HCT116 (cell line): Measurements from ENCODE around the gene ST3GAL6. TPM values are rescaled to one million over a fixed set of nuclear protein-coding genes. Genes with fewer than 3 reads are reported as not detected.

Experiments used
- ATAC-seq: fragments of 200-7000 bp; cut with Tn5 transposase; 2 replicates; pipeline ENCODE4 v1.9.1; 2020; ENCODE audit warnings: mild to moderate bottlenecking, moderate library complexity
- BruUV-seq: library from RNA; stranded (reverse); fragments of 400-500 nt; replicated peaks from 2 replicates; lab custom pipeline; 2021; lab: Mats Ljungman, UMichigan
- CTCF ChIA-PET: fragments of 300-600 bp; sonication (Branson Sonifier 250); formaldehyde crosslinking; loops from one replicate; lab custom pipeline; 2021; ENCODE audit warnings: antibody characterized with exemption; lab: Charles Lee
- POLR2A ChIA-PET: fragments of 300-600, 350-600 bp; sonication (Branson Sonifier 250); formaldehyde crosslinking; loops from one replicate; lab custom pipeline; 2021; ENCODE audit warnings: antibody characterized with exemption; lab: Charles Lee
- RAD21 ChIA-PET, 2 experiments: fragments of 300-600 bp; sonication (Branson Sonifier 250); formaldehyde crosslinking; loops; one replicate each; lab custom pipeline; 2023; ENCODE audit warnings: low total read pairs in 2 of 2; ENCODE audit not compliant: uncharacterized antibody in 2 of 2, unreplicated experiment in 2 of 2, low non-redundant PET in 1 of 2; lab: Charles Lee
- DNase-seq: peaks from one replicate; pipeline ENCODE4 v3.0.0-alpha.2; 2010; ENCODE audit warnings: low read depth, low spot score
- H2AFZ ChIP-seq: fragments of 200-600 bp; shearing (Covaris generic), sonication (generic); 2 replicates; pipeline ENCODE4 v1.6.1; 2017; ENCODE audit warnings: low read depth, mixed run types, mixed read lengths, antibody characterized with exemption, low read length; ENCODE audit not compliant: poor library complexity, severe bottlenecking
- H3K27ac ChIP-seq: 2 replicates; pipeline ENCODE4 v1.5.1; 2012; ENCODE audit warnings: low read depth, low read length
- H3K27me3 ChIP-seq: fragments of 200-600 bp; sonication (generic); 2 replicates; pipeline ENCODE4 v1.6.1; 2016; ENCODE audit warnings: mixed run types, low read length, mixed read lengths; ENCODE audit not compliant: insufficient read depth
- H3K36me3 ChIP-seq, 2 experiments: fragments of 200-500 bp in 1 of 2; fragments of 200-600 bp in 1 of 2; sonication (Bioruptor generic) in 1 of 2; sonication (generic) in 1 of 2; 2 replicates each; pipeline versions ENCODE4 v1.5.1 to v1.6.1; 2014 to 2016; ENCODE audit warnings: low read length in 2 of 2, inconsistent platforms in 1 of 2, mixed read lengths in 1 of 2, mixed run types in 1 of 2; ENCODE audit not compliant: insufficient read depth in 2 of 2, control insufficient read depth in 1 of 2
- H3K4me1 ChIP-seq, 2 experiments: fragments of 200-600 bp in 1 of 2; sonication (generic) in 1 of 2; 2 replicates each; pipeline versions ENCODE4 v1.5.1 to v1.6.1; 2012 to 2017; ENCODE audit warnings: low read length in 2 of 2, inconsistent platforms in 1 of 2, mild to moderate bottlenecking in 1 of 2, mixed read lengths in 1 of 2, mixed run types in 1 of 2, moderate library complexity in 1 of 2; ENCODE audit not compliant: insufficient read depth in 2 of 2, control insufficient read depth in 1 of 2
- H3K4me2 ChIP-seq: fragments of 200-600 bp; sonication (generic); 2 replicates; pipeline ENCODE4 v1.6.1; 2017; ENCODE audit warnings: mixed run types, low read length, mixed read lengths
- H3K4me3 ChIP-seq, 2 experiments: fragments of 200-600 bp in 1 of 2; sonication (generic) in 1 of 2; replicated peaks in 1 of 2; 2 replicates each; pipeline ENCODE4 v1.5.1; 2011 to 2016; ENCODE audit warnings: low read length in 2 of 2, control low read depth in 1 of 2, low read depth in 1 of 2, mild to moderate bottlenecking in 1 of 2, mixed read lengths in 1 of 2, mixed run types in 1 of 2
- H3K79me2 ChIP-seq: fragments of 200-600 bp; sonication (generic); 2 replicates; pipeline ENCODE4 v1.6.1; 2017; ENCODE audit warnings: mild to moderate bottlenecking, mixed run types, low read length, moderate library complexity, mixed read lengths; ENCODE audit not compliant: insufficient read depth
- H3K9ac ChIP-seq: fragments of 200-600 bp; sonication (generic); 2 replicates; pipeline ENCODE4 v1.6.1; 2016; ENCODE audit warnings: low read length, mixed read lengths
- H3K9me2 ChIP-seq: fragments of 200-600 bp; sonication (generic), shearing (Covaris generic); 2 replicates; pipeline ENCODE4 v1.6.1; 2017; ENCODE audit warnings: mixed run types, mild to moderate bottlenecking, moderate library complexity; ENCODE audit not compliant: insufficient read depth
- H3K9me3 ChIP-seq, 2 experiments: fragments of 200-500 bp in 1 of 2; fragments of 200-600 bp in 1 of 2; sonication (Bioruptor generic) in 1 of 2; sonication (generic) in 1 of 2; 2 replicates each; pipeline ENCODE4 v1.6.1; 2014 to 2017; ENCODE audit warnings: low read length in 2 of 2, mixed read lengths in 2 of 2, inconsistent platforms in 1 of 2, low read depth in 1 of 2, mild to moderate bottlenecking in 1 of 2, mixed run types in 1 of 2, moderate library complexity in 1 of 2; ENCODE audit not compliant: control insufficient read depth in 1 of 2, insufficient read depth in 1 of 2
- H4K20me1 ChIP-seq: fragments of 200-600 bp; sonication (generic), shearing (Covaris generic); 2 replicates; pipeline ENCODE4 v1.6.1; 2017; ENCODE audit warnings: mixed run types, mild to moderate bottlenecking, moderate library complexity; ENCODE audit not compliant: insufficient read depth
- CBX3 ChIP-seq: IDR thresholded peaks from 2 replicates; pipeline ENCODE4 v1.6.1; 2012; ENCODE audit warnings: low read depth
- CEBPB ChIP-seq: IDR thresholded peaks from 2 replicates; pipeline ENCODE4 v1.6.1; 2012; ENCODE audit warnings: low read depth
- CTCF ChIP-seq, 3 experiments: fragments of 200-600 bp in 1 of 3; sonication (generic) in 1 of 3; IDR thresholded peaks in 2 of 3; conservative IDR thresholded peaks in 1 of 3; 2 replicates each; pipeline ENCODE4 v1.5.1; 2012 to 2017; ENCODE audit warnings: low read depth in 2 of 3, low read length in 2 of 3, antibody characterized with exemption in 1 of 3, borderline replicate concordance in 1 of 3, control low read depth in 1 of 3, mild to moderate bottlenecking in 1 of 3, mixed read lengths in 1 of 3, mixed run types in 1 of 3, moderate library complexity in 1 of 3; ENCODE audit not compliant: insufficient read depth in 1 of 3
- EGR1 ChIP-seq: IDR thresholded peaks from 2 replicates; pipeline ENCODE4 v1.6.1; 2012; ENCODE audit warnings: low read depth
- ELF1 ChIP-seq: IDR thresholded peaks from 2 replicates; pipeline ENCODE4 v1.6.1; 2012; ENCODE audit warnings: low read depth, borderline replicate concordance
- EZH2 ChIP-seq: fragments of 200-600 bp; sonication (generic); IDR thresholded peaks from 2 replicates; pipeline ENCODE4 v1.6.1; 2017; ENCODE audit warnings: antibody characterized with exemption, mixed run types
- JUND ChIP-seq: IDR thresholded peaks from 2 replicates; pipeline ENCODE4 v1.6.1; 2012
- MAX ChIP-seq: IDR thresholded peaks from 2 replicates; pipeline ENCODE4 v1.6.1; 2012
- POLR2A ChIP-seq: IDR thresholded peaks from 2 replicates; pipeline ENCODE4 v1.7.0; 2011; ENCODE audit warnings: borderline replicate concordance; ENCODE audit not compliant: insufficient read depth, insufficient read length; ENCODE audit errors: extremely low read depth
- POLR2AphosphoS5 ChIP-seq: IDR thresholded peaks from 2 replicates; pipeline ENCODE4 v1.6.1; 2011; ENCODE audit warnings: mild to moderate bottlenecking, low read depth, low read length, moderate library complexity
- RAD21 ChIP-seq: IDR thresholded peaks from 2 replicates; pipeline ENCODE4 v1.6.1; 2012; ENCODE audit warnings: low read depth, mild to moderate bottlenecking
- SIN3A ChIP-seq: IDR thresholded peaks from 2 replicates; pipeline ENCODE4 v1.6.1; 2012; ENCODE audit warnings: low read depth
- SP1 ChIP-seq: IDR thresholded peaks from 2 replicates; pipeline ENCODE4 v1.6.1; 2012; ENCODE audit warnings: low read depth
- SRF ChIP-seq: IDR thresholded peaks from 2 replicates; pipeline ENCODE4 v1.6.1; 2012; ENCODE audit warnings: low read depth
- TCF7L2 ChIP-seq: IDR thresholded peaks from 2 replicates; pipeline ENCODE4 v1.7.0; 2011; ENCODE audit warnings: borderline replicate concordance, inconsistent platforms; ENCODE audit not compliant: insufficient read depth, insufficient read length; ENCODE audit errors: extremely low read depth
- ZBTB33 ChIP-seq: IDR thresholded peaks from 2 replicates; pipeline ENCODE4 v1.6.1; 2011; ENCODE audit warnings: mild to moderate bottlenecking, low read length, moderate library complexity; ENCODE audit not compliant: insufficient replicate concordance; ENCODE audit errors: extremely low read depth
- ZFX ChIP-seq: fragments of 450-650 bp; IDR thresholded peaks from 2 replicates; pipeline ENCODE4 v1.6.1; 2017
- ZNF274 ChIP-seq: fragments of 200-500 bp; sonication (Bioruptor generic); IDR thresholded peaks from 2 replicates; pipeline ENCODE4 v1.6.1; 2014; ENCODE audit warnings: mild to moderate bottlenecking, low read depth, low read length, inconsistent platforms
- intact Hi-C: fragments of 100-400 bp; cut with micrococcal nuclease; formaldehyde crosslinking; loops from 2 replicates; pipeline ENCODE4 v1.10.0; 2022
- total RNA-seq: library from RNA; stranded (reverse); gene quantifications from one replicate; pipeline ENCODE4 v1.2.1, GENCODE V29; 2021; ENCODE audit not compliant: unreplicated experiment
- TF ChIP-seq, protein P1 (sequence below): IDR thresholded peaks from 2 replicates; pipeline ENCODE4 v1.6.1; 2012

ST3GAL6 gene
- total RNA-seq, 1 experiment from 2014 or later, result 10.6 TPM

DNA sequence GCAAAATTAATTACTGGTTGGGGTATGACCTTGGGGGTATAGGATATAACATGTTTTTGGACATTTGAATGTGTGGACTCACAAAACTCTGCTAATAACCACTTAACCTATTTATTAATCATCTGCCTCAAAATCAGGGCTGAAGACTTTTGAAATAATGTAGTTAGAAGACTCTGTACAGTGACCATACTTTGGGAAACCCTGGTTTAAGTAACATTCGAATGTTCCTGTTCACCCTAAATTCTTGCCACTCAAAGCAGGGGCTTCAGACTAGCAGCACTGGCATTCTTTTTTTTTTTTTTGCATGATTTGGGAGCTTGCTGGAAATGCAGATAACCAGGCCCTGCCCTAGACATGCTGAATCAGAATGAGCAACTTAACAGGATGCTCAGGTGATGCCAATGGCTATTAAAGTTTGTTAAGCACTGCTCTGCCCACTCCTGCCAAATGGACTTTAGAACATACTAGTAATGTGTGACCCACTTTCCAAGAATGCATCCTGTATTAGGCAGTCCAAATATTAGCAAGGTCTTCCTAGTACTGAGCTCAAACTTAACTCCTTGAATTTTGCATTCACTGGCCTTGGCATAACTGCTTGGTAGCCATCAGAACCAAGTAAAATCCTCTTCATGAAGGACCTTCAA lies 12.7 kb upstream of the ST3GAL6 start (continued):
- TF ChIP-seq CTCF (IDR thresholded peaks at IDR 0.05 in 2 of 3, conservative IDR thresholded peaks at IDR 0.05 in 1 of 3; ENCODE audit: borderline replicate concordance in 1 of 3, insufficient read depth in 1 of 3, low read depth in 2 of 3, low read length in 2 of 3), result no peak
- TF ChIP-seq, protein P1, sequence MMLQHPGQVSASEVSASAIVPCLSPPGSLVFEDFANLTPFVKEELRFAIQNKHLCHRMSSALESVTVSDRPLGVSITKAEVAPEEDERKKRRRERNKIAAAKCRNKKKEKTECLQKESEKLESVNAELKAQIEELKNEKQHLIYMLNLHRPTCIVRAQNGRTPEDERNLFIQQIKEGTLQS, result no peak
- no peak for TF ChIP-seq ZNF274
- TF ChIP-seq EZH2, result no peak
- no peak for TF ChIP-seq POLR2AphosphoS5

- Histone ChIP-seq H3K4me3 (no peak overlapping the region), H3K36me3 (no peaks in the 10 kb centered on the region), H2AFZ (no peak overlapping the region), H3K4me2 (no peak overlapping the region), H3K9me2 (no peaks in the 10 kb centered on the region), H3K4me1 (no peaks in the 10 kb centered on the region), H3K27me3 (no peaks in the 10 kb centered on the region), H3K9ac (no peak overlapping the region), H3K27ac (no peak overlapping the region), H4K20me1 (no peaks in the 10 kb centered on the region), H3K79me2 (no peaks in the 10 kb centered on the region), H3K9me3 (no peaks in the 10 kb centered on the region)
- POLR2A ChIA-PET, result no interaction called here
- ATAC-seq (no peak), DNase-seq (no peak)
- RAD21 ChIA-PET, result no interaction called here
- no TSS peak for BruUV-seq
- CTCF ChIA-PET, result no interaction called here
- intact Hi-C loops, result no loop called here
- TF ChIP-seq CEBPB (no peak), TCF7L2 (no peak), POLR2AphosphoS5 (no peak), MAX (no peak), RAD21 (no peak), SIN3A (no peak), CTCF (IDR thresholded peaks at IDR 0.05 in 2 of 3, conservative IDR thresholded peaks at IDR 0.05 in 1 of 3; ENCODE audit: borderline replicate concordance in 1 of 3, insufficient read depth in 1 of 3, low read depth in 2 of 3, low read length in 2 of 3) (no peak), ZBTB33 (no peak), ELF1 (no peak), EGR1 (no peak), CBX3 (no peak), SP1 (no peak), JUND (no peak), ZFX (no peak), POLR2A (no peak), SRF (no peak)
- TF ChIP-seq, protein P1, result no peak
These were observed 8.7 kb upstream of the ST3GAL6 start for GRCh38 chr3:98754483-98754882.
